ENCODE data around the gene LYPD6.

LYPD6 gene

DNA sequence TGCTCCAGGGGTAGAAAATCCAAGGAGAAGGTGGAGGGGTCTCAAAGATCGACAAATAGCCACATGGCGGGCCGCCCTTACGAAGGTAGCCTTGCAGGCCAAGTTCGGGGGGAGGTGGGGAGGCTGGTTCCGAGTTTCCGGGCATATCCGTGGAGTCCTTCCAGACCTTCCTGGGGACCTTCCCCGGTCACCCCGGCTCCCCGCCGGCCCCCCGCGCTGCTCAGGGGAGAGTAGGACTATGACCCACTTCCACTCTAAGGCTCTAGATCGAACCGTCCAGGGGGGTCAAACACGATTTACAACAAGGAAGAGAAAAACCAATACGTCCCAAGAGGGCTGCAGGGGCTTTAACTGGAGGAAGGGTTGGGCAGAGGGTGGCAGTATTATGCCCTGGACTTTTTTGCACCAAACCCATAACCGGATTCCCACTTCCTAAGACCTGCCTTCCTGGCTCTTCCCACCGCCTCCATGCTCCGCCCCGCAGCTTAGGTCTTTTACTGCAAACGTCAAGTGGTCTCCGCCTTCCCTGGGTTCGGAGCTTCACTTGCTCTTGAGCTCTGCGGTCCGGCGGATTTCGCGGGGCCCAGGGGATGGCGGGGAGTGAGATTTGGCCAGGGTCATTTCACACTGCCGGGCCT lies 779 bp upstream of the LYPD6 start:
- Mint-ChIP-seq H3K36me3 (ENCODE audit: low read depth) (no peaks in the 10 kb centered on the region), H3K27me3 (peaks cover 64% of the 10 kb centered on the region), H3K27ac (no peak overlapping the region), H3K9me3 (no peaks in the 10 kb centered on the region), H3K4me1 (ENCODE audit: low read depth) (peaks cover 18% of the 10 kb centered on the region), H3K4me3 (peak overlapping the region; percentile 73)
- intact Hi-C loops (cut with micrococcal nuclease), result no loop called here

DNA sequence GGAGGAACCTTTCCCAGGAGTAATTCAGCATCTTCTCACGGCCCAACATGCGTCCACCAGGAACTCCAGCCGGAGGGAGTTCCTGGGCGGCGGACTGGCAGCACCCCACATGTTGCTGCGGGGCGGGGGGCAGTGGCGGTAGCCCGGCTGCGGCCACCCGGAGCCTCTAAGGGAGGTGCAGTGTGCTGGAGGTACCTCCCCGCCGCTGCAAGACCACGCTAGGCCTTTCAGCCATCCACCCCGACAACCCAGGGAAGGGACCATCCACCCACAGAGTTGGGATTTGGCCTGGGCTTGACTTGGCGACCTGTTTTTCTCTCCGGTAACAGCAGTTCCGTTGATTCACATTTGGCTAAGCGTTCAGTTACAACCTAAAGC lies 625 bp downstream of the LYPD6 start:
- peaks cover 60% of the 10 kb centered on the region for H3K27me3 Mint-ChIP-seq

DNA sequence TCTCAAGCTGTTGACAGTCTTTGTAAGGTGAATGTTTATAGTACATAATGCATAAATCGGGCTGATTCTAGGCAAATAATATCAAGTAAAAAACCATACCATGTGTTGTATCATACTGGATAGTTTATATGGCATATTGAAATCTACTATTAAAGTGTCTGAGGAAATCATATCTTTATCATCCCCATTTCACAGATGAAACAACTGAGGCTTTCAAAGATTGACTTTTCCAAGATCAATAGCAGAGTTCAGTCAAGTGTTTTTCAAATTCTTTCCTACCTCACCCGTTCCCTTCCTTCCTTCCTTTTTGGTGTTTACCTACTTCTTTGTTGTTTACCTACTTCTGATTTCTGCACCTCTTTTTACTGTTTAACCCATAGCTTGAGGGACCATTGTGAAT lies 2.0 kb downstream of the LYPD6 start:
- Mint-ChIP-seq H3K4me1 (ENCODE audit: low read depth) (peaks cover 18% of the 10 kb centered on the region), H3K36me3 (ENCODE audit: low read depth) (no peaks in the 10 kb centered on the region), H3K9me3 (no peaks in the 10 kb centered on the region), H3K27me3 (peaks cover 61% of the 10 kb centered on the region), H3K27ac (no peak overlapping the region), H3K4me3 (no peak overlapping the region)
- intact Hi-C loops (cut with micrococcal nuclease), result no loop called here

More for the DNA sequence above, 625 bp downstream of the LYPD6 start:
- Mint-ChIP-seq H3K36me3 (ENCODE audit: low read depth) (no peaks in the 10 kb centered on the region), H3K27ac (no peak overlapping the region), H3K9me3 (no peaks in the 10 kb centered on the region), H3K4me3 (no peak overlapping the region), H3K4me1 (ENCODE audit: low read depth) (peaks cover 18% of the 10 kb centered on the region)
- intact Hi-C loops (cut with micrococcal nuclease), result no loop called here

DNA sequence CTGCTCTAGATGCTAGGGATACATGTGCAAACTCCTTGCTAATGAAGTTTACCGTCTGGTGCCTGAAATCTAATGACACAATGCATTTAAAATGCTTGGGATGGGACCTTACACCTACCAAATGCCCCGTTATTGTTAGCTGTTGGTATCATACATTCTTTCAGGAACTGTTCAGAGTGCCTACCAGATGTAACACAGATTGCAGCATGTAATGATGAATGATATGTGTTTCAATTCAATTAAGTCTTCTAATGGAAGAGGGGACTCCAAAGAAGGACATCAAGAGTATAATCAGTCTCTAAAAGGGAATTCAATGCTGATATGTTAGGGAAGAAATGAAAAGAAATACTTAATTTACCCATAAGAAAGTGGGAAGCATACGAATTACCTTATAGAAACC lies 3.2 kb downstream of the LYPD6 start:
- intact Hi-C loops (cut with micrococcal nuclease), result no loop called here
- peaks cover 50% of the 10 kb centered on the region for H3K27me3 Mint-ChIP-seq
- H3K27ac Mint-ChIP-seq, result no peak overlapping the region
- no peaks in the 10 kb centered on the region for H3K9me3 Mint-ChIP-seq
- no peak overlapping the region for H3K4me3 Mint-ChIP-seq
- peaks cover 18% of the 10 kb centered on the region for H3K4me1 Mint-ChIP-seq (ENCODE audit: low read depth)
- no peaks in the 10 kb centered on the region for H3K36me3 Mint-ChIP-seq (ENCODE audit: low read depth)

DNA sequence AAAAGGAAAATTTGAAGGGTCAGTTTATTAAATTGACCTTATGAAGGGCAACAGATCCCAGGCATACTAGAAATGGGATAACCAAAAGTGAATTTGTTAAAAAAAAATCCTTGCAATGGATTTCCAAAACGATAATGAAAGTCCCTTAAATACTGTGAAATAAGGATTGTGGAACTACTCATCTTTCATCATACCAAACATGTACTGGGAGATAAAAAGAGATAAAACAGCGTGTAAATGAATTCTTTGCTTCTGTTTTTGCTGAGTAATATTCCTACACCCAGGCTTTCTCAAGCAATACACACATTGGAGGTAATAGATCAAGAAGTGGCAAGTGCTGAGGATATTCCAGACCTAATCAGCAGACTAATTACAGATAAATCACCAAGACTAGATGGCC lies 3.8 kb downstream of the LYPD6 start:
- H3K9me3 Mint-ChIP-seq, result no peaks in the 10 kb centered on the region
- intact Hi-C loops (cut with micrococcal nuclease), result no loop called here
- no peaks in the 10 kb centered on the region for H3K36me3 Mint-ChIP-seq (ENCODE audit: low read depth)
- H3K27ac Mint-ChIP-seq, result no peak overlapping the region
- H3K27me3 Mint-ChIP-seq, result peaks cover 45% of the 10 kb centered on the region
- no peak overlapping the region for H3K4me3 Mint-ChIP-seq
- peaks cover 16% of the 10 kb centered on the region for H3K4me1 Mint-ChIP-seq (ENCODE audit: low read depth)

DNA sequence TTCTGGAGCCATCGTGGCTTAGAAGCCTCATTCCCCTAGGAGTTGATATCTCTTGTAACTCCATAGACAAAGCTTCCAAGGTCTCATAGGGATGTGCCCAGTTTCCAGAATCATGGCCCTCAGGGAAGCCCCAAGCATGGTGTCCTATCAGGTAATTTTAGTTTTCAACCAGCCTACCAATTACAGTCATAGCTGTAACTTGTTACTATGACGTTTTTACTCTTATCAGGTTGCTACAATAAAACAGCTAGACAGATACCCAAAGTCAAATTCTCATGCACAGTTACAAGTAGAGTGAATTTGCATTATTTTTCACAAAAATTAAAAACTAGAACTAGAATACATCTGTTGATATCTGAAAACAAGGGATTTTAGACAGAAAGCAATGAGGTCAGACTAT lies 8.9 kb downstream of the LYPD6 start:
- Mint-ChIP-seq H3K4me3 (no peak overlapping the region), H3K27me3 (peaks cover 4% of the 10 kb centered on the region), H3K27ac (no peak overlapping the region), H3K36me3 (ENCODE audit: low read depth) (no peaks in the 10 kb centered on the region), H3K4me1 (ENCODE audit: low read depth) (no peaks in the 10 kb centered on the region), H3K9me3 (no peaks in the 10 kb centered on the region)
- intact Hi-C loops (cut with micrococcal nuclease), result no loop called here

DNA sequence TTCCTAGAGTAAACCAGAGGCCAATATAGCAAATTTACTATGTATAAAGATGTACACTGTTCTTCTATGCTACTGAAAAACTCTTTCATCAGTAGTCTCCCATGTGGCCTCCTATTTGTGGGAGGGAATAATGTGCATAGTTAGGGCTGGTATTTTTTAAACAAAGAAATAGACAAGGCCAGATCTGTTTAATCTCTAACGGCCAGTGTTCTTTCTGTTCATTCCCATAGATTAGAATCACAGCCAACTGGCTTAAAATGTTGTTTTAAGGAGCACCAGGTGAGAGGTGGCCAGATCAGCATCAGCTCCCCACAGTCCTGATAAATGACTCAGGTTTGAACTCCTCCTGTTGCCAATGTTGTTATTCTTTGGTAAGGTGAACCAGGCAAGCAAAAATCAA lies 12.1 kb downstream of the LYPD6 start:
- Mint-ChIP-seq H3K27me3 (peaks cover 2% of the 10 kb centered on the region), H3K36me3 (ENCODE audit: low read depth) (no peaks in the 10 kb centered on the region), H3K9me3 (no peaks in the 10 kb centered on the region), H3K4me1 (ENCODE audit: low read depth) (no peaks in the 10 kb centered on the region), H3K27ac (no peak overlapping the region), H3K4me3 (no peak overlapping the region)
- intact Hi-C loops (cut with micrococcal nuclease), result no loop called here

DNA sequence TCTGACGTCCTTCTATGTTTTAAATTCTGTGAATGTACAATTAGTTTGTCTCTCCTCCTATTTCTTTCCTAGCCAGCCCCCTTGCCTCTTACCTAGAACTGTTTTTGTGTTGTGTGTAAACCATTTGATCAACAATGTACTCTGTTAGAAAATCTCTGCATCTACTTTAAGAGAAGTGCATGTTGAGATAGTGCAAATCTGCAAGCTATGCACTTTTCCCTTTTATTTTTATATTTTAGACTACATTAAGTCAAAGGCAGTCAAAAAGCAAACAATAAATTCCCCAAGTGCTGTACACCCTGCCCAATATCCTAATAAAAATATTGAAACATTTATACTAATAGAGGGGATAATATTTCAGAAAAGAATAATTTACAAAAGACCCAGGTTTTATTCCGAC lies 13.7 kb downstream of the LYPD6 start:
- Mint-ChIP-seq H3K4me3 (no peak overlapping the region), H3K9me3 (no peaks in the 10 kb centered on the region), H3K36me3 (ENCODE audit: low read depth) (no peaks in the 10 kb centered on the region), H3K4me1 (ENCODE audit: low read depth) (no peaks in the 10 kb centered on the region), H3K27ac (no peak overlapping the region), H3K27me3 (peaks cover 6% of the 10 kb centered on the region)
- intact Hi-C loops (cut with micrococcal nuclease), result no loop called here

DNA sequence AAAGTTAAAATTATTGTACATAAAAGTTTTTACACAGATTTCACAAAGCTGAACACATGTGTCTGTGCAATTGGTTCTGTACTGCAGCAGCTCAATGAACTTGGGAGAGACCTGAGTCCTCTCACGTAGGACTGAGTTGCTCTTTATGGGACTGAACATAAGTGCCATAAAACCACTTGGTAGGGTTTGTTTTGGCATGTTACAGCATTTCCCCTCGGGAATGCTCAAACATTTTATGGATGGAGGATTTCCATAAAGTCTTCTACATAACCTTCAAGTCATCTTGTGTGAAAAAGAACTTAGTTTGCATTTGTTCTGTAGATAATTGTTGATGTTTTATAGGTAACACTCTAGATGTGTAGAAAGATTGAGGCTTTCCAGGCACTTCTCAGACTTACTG lies 15.9 kb downstream of the LYPD6 start:
- intact Hi-C loops (cut with micrococcal nuclease), result no loop called here
- H3K36me3 Mint-ChIP-seq (ENCODE audit: low read depth), result no peaks in the 10 kb centered on the region
- H3K27me3 Mint-ChIP-seq, result peaks cover 6% of the 10 kb centered on the region
- H3K4me1 Mint-ChIP-seq (ENCODE audit: low read depth), result no peaks in the 10 kb centered on the region
- no peaks in the 10 kb centered on the region for H3K9me3 Mint-ChIP-seq
- H3K4me3 Mint-ChIP-seq, result no peak overlapping the region
- no peak overlapping the region for H3K27ac Mint-ChIP-seq

DNA sequence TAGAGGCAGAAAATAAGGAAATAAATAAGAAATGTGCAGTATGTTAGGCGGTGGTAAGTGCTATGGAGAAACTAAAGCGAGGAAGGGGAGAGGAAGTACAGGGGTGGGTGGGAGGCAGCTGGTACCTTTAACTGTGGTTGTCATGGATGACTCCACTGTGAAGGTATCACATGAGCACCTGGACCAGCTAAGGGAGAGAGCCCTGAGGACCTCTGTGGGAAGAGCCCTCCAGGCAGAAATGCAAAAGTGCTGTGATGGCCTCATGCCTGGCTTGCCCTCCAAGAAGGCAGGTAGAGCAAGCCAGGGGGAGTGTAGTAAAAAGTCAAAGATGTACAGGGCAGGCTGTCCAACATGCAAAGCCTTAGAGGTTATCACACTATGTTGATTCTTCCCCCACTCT lies 17.9 kb downstream of the LYPD6 start:
- Mint-ChIP-seq H3K4me3 (no peak overlapping the region), H3K27me3 (peaks cover 6% of the 10 kb centered on the region), H3K27ac (no peak overlapping the region), H3K9me3 (no peaks in the 10 kb centered on the region), H3K4me1 (ENCODE audit: low read depth) (no peaks in the 10 kb centered on the region), H3K36me3 (ENCODE audit: low read depth) (no peaks in the 10 kb centered on the region)
- intact Hi-C loops (cut with micrococcal nuclease), result no loop called here

DNA sequence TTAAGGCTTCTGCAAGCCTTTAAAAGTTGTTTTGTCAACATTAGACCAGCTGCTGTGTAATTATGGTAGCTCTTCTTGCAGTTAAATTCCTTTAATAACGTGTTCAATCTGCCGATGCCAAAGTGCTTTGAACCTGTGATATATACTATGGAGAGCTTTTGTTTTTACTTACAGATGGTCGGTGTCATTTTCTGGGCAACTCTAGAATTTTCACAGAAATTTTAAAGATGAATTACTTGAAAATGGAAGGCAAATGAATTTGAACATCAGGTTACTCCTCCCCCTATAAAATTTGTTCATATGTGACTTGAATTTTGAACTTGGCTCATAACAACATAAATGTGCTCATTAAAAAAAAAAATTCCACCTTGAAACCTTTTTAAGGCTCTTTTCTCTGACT lies 23.0 kb downstream of the LYPD6 start:
- Mint-ChIP-seq H3K27ac (no peak overlapping the region), H3K36me3 (ENCODE audit: low read depth) (no peaks in the 10 kb centered on the region), H3K27me3 (peaks cover 5% of the 10 kb centered on the region), H3K9me3 (no peaks in the 10 kb centered on the region), H3K4me3 (no peak overlapping the region), H3K4me1 (ENCODE audit: low read depth) (no peaks in the 10 kb centered on the region)
- intact Hi-C loops (cut with micrococcal nuclease), result no loop called here

DNA sequence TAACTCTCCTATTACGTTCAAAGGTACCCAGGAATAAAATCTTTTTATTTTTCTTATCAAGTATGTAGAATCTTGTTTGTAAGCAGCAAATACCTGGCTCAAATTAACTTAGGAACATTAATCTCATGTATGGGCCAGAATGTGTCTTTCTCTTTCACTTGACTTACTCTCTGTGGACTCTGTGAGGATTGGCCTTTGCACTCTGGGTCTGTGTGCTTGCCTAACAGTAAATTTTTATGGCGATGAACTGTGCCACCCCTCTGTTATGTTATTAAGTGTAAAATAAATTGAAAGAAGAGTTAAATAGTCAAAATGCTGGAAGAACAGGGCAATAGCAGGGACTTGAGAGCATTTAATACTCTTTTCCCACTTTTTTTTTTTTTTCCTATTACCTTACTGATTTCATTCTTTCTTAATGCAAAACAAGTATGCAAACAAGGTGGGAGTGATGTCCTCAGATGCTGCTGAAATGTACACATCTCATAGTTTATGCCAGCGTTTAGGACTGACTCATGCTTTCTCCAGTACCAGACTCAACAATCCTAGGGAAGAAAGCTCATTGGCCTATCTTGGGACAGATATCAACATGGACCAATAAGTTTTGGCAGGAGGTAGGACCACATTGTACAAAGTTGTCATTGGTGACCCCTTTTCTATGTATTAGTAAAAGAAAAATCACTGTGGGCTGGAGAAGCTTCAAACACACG lies 25.5 kb downstream of the LYPD6 start:
- Mint-ChIP-seq H3K27me3 (no peaks in the 10 kb centered on the region), H3K4me1 (ENCODE audit: low read depth) (no peaks in the 10 kb centered on the region), H3K4me3 (no peak overlapping the region), H3K36me3 (ENCODE audit: low read depth) (no peaks in the 10 kb centered on the region), H3K9me3 (no peaks in the 10 kb centered on the region), H3K27ac (no peak overlapping the region)
- intact Hi-C loops (cut with micrococcal nuclease), result no loop called here

DNA sequence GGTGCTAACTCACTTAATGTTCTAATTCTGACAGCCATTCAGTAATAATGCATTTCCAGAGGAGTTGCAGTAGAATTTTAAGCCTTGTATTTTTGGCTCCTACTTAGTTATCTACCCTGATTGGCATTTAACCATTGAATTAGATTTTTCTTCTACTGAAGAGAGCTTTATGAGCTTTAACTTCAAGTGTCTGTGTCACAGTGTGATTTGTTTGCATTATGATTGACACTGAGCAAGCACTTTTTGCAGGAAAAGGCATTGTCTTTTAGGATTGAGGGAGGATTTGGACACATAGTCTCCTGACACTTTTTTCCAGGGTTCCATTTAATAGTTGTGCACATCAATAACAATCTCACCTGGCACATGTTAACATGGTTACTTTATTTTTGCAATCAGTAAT lies 26.7 kb downstream of the LYPD6 start:
- Mint-ChIP-seq H3K4me3 (no peak overlapping the region), H3K27me3 (no peaks in the 10 kb centered on the region), H3K27ac (no peak overlapping the region), H3K9me3 (no peaks in the 10 kb centered on the region), H3K4me1 (ENCODE audit: low read depth) (no peaks in the 10 kb centered on the region), H3K36me3 (ENCODE audit: low read depth) (no peaks in the 10 kb centered on the region)
- intact Hi-C loops (cut with micrococcal nuclease), result no loop called here

DNA sequence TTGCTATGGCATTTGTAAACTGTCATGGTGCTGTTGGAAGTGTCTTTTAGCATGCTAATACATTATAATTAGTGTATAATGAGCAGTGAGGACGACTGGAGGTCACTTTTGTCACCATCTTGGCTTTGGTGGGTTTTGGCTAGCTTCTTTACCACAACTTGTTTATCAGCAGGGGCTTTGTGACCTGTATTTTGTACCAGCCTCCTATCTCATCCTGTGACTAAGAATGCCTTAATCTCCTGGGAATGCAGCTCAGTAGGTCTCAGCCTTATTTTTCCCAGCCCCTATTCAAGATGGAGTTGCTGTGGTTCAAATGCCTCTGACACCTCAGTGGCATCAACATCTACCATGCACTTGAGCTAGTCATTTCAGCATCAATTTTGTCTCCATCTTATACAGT lies 29.7 kb downstream of the LYPD6 start:
- Mint-ChIP-seq H3K4me3 (no peak overlapping the region), H3K9me3 (no peaks in the 10 kb centered on the region), H3K36me3 (ENCODE audit: low read depth) (no peaks in the 10 kb centered on the region), H3K27ac (no peak overlapping the region), H3K27me3 (no peaks in the 10 kb centered on the region), H3K4me1 (ENCODE audit: low read depth) (no peaks in the 10 kb centered on the region)
- intact Hi-C loops (cut with micrococcal nuclease), result no loop called here

DNA sequence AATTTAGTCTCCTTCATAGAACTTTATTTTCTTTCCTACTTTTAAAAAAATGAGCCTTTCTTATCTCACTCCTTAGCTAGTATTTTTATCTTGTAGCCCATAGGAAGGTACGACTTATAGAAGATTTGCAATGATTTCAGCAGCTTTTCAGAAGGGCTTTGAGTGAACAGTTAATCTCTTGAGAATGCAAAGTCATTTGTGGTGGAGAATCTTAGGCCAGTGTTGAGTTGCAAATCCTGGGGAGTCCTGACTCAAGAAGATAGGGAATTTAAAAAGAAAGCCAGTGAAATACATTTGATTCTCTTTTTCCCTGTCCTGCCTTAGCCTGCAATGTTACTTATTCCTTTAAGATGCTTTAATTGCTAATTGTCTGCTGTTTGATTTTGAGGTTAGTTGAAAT lies 33.6 kb downstream of the LYPD6 start:
- intact Hi-C loops (cut with micrococcal nuclease), result no loop called here
- Mint-ChIP-seq H3K27me3 (no peaks in the 10 kb centered on the region), H3K9me3 (peaks cover 14% of the 10 kb centered on the region), H3K4me3 (no peak overlapping the region), H3K4me1 (ENCODE audit: low read depth) (no peaks in the 10 kb centered on the region), H3K36me3 (ENCODE audit: low read depth) (no peaks in the 10 kb centered on the region), H3K27ac (no peak overlapping the region)

Measured in dendritic cell treated with granulocyte-macrophage colony-stimulating factor and Interleukin-4, amounts not matched to agents 40 ng/mL and 50 ng/mL, for 4 days (primary cell).